Endothelial cell (in vitro differentiated cells): ENCODE measurements around the gene MRFAP1. TPM values are rescaled to one million over a fixed set of nuclear protein-coding genes. Genes with fewer than 3 reads are reported as not detected.

Experiments used
- DNase-seq: peaks from one replicate; pipeline ENCODE4 v3.0.0; 2021; ENCODE audit warnings: low spot score
- H3K27ac Mint-ChIP-seq: one replicate; pipeline ENCODE4 v1.8.0; 2021; ENCODE audit warnings: mixed read lengths, inconsistent platforms; ENCODE audit not compliant: unreplicated experiment
- H3K27me3 Mint-ChIP-seq: one replicate; pipeline ENCODE4 v1.8.0; 2021; ENCODE audit warnings: mild to moderate bottlenecking, moderate library complexity, mixed read lengths, inconsistent platforms; ENCODE audit not compliant: unreplicated experiment
- H3K36me3 Mint-ChIP-seq: one replicate; pipeline ENCODE4 v1.8.0; 2021; ENCODE audit warnings: mild to moderate bottlenecking, low read depth, mixed read lengths, inconsistent platforms; ENCODE audit not compliant: unreplicated experiment
- H3K4me1 Mint-ChIP-seq: one replicate; pipeline ENCODE4 v1.8.0; 2021; ENCODE audit warnings: mild to moderate bottlenecking, mixed read lengths, inconsistent platforms; ENCODE audit not compliant: unreplicated experiment
- H3K4me3 Mint-ChIP-seq: one replicate; pipeline ENCODE4 v1.8.0; 2021; ENCODE audit warnings: mild to moderate bottlenecking, mixed read lengths, inconsistent platforms; ENCODE audit not compliant: unreplicated experiment
- H3K9me3 Mint-ChIP-seq: one replicate; pipeline ENCODE4 v1.8.0; 2021; ENCODE audit warnings: mixed read lengths, inconsistent platforms; ENCODE audit not compliant: unreplicated experiment
- total RNA-seq: library from RNA; stranded (reverse); fragmentation: NEBNext Ultra II Directional; extraction: Animal tissue kit (Norgen Biotek cat#: 25700); gene quantifications from one replicate; pipeline ENCODE4 v1.2.1, GENCODE V29; 2021; ENCODE audit not compliant: unreplicated experiment
- TF ChIP-seq, protein P1 (sequence below): fragments of 200-600 bp; sonication (generic); IDR thresholded peaks from one replicate; pipeline ENCODE4 v1.5.0; 2021; ENCODE audit warnings: antibody characterized with exemption; ENCODE audit not compliant: unreplicated experiment

MRFAP1 gene
- total RNA-seq, 1 donor from 2014 or later: 226 TPM

DNA sequence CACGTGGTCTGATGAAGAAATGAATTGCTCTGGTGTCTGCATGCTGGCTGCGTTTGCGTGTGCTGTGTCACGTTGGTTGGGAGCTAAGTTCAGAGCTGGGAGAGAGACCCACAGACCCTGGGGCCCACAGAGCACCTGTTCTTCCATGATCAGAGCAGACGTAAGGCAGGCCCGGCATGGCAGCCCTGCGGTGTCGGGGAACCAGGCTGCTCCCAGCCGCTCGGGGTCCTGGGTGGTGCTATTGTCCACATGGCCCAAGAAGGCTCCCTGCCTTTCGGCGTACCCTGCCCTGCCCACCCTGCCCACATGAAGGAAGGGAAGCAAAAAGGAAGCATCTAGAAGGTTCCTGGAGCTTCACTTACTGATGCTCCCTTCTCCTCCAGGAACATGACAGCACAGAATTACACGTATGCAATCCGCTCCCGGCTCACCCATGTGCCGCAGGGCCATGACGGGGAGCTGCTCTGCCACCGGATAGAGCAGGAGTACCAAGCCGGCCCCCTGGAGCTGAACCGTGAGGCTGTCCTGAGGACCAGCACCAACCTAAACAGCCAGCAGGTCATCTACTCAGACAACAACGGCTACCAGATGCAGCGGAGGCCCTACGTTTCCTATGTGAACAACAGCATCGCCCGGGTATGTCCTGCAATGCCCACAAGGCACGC is 30.9 kb upstream of the MRFAP1 start:
- Mint-ChIP-seq H3K9me3 (no peaks in the 10 kb centered on the region), H3K36me3 (peaks cover 21% of the 10 kb centered on the region)

DNA sequence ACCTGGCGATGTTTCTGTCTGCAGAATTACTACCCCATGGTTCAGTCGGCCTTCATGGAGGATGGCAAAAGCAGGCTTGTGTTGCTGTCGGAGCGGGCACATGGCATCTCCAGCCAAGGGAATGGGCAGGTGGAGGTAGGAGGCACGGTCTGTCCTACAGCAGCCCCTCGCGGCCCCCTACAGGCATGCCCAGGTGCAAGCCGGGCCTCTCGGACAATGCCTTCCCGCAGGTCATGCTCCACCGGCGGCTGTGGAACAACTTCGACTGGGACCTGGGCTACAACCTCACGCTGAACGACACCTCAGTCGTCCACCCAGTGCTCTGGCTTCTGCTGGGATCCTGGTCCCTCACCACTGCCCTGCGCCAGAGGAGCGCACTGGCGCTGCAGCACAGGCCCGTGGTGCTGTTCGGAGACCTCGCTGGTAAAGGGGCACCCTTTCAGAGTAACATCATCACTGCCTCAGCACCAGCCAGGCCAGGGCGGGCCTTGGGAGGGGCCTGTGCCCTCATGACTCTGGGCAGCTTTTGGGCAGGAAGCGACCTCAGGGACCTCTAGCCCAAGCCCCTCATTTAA is 29.5 kb upstream of the MRFAP1 start:
- TF ChIP-seq, protein P1, sequence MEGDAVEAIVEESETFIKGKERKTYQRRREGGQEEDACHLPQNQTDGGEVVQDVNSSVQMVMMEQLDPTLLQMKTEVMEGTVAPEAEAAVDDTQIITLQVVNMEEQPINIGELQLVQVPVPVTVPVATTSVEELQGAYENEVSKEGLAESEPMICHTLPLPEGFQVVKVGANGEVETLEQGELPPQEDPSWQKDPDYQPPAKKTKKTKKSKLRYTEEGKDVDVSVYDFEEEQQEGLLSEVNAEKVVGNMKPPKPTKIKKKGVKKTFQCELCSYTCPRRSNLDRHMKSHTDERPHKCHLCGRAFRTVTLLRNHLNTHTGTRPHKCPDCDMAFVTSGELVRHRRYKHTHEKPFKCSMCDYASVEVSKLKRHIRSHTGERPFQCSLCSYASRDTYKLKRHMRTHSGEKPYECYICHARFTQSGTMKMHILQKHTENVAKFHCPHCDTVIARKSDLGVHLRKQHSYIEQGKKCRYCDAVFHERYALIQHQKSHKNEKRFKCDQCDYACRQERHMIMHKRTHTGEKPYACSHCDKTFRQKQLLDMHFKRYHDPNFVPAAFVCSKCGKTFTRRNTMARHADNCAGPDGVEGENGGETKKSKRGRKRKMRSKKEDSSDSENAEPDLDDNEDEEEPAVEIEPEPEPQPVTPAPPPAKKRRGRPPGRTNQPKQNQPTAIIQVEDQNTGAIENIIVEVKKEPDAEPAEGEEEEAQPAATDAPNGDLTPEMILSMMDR: no peak
- Mint-ChIP-seq H3K4me3 (no peak overlapping the region), H3K9me3 (no peaks in the 10 kb centered on the region), H3K27ac (no peak overlapping the region), H3K27me3 (peaks cover 4% of the 10 kb centered on the region), H3K36me3 (peaks cover 11% of the 10 kb centered on the region), H3K4me1 (no peaks in the 10 kb centered on the region)
- DNase-seq: no peak

More for the DNA sequence above, 30.9 kb upstream of the MRFAP1 start:
- no peak overlapping the region for H3K4me3 Mint-ChIP-seq
- H3K27ac Mint-ChIP-seq: no peak overlapping the region
- DNase-seq: no peak
- H3K27me3 Mint-ChIP-seq: peaks cover 7% of the 10 kb centered on the region
- no peaks in the 10 kb centered on the region for H3K4me1 Mint-ChIP-seq
- TF ChIP-seq, protein P1: no peak

DNA sequence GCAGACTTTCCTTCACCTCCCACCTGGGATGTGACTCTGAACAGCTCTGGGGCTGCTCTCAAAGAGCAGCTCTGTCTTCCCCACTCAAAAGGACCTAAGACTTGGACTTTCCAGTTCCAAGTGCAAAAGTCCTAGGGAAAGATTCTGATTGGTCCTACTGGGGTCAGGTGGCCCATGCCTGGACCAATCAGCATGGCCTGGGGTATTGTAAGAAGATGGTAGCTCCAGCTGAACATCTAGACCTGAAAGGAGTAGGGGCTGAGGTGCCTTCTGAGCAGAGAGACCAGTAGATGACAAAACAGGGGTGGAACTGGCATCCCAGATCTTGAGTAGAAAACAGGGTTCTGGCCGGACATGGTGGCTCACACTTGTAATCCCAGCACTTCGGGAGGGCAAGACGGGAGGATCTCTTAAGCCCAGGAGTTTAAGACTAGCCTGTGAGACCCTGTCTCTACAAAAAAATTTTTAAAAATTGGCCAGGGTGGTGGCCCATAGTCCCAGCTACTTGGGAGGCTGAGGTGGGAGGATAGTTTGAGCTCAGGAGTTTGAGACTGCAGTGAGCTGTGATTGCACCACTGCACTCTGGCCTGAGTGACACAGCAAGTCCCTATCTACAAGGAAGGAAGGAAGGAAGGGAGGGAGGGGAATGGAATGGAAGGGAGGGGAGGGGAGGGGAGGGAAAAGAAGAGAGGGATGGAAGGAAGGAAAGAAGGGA is 27.4 kb upstream of the MRFAP1 start:
- Mint-ChIP-seq H3K36me3 (peaks cover 11% of the 10 kb centered on the region), H3K9me3 (no peaks in the 10 kb centered on the region), H3K27ac (no peak overlapping the region), H3K27me3 (peaks cover 4% of the 10 kb centered on the region), H3K4me1 (no peaks in the 10 kb centered on the region), H3K4me3 (no peak overlapping the region)
- TF ChIP-seq, protein P1: no peak
- DNase-seq: no peak

DNA sequence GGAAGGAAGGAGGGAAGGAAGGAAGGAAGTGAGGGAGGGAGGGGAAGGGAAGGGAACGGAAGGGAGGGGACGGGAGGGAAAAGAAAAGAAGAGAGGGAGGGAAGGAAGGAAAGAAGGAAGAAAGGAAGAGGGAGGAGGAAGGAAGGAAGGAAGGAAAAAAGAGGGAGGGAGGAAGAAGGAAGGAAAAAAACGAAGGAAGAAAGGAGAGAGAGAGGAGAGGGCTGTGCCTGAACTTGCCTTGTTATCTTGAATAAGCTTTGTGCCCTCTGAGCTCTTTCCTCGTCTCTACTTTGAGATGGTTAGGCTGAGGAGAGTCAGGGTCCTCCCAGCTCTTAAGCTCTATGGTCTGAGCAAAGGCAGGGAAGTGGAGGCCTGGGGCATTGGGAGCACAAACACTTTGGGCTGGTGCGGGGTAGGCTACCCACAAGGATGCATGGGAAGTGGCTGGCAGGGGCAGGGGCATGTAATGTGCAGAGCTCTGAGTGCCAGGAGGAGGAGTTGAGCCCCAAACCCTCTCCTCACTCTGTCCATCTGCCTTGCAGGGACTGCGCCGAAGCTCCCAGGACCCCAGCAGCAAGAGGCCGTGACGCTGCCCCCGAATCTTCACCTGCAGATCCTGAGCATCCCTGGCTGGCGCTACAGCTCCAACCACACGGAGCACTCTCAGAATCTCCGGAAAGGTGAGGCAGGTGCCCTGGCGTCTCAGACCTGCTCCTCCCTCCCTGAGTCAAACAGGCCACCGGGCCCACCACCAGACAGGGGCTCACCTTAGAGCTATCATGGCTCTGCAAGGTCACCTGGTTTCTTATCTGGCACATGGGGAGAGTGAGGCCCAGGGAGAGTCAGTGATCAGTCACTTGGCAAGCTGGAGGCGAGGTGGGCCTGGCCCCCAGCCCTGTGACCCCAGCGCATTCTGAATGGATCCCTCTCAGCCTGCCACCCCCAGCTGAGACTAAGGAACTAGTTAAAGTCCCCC is 26.5 kb upstream of the MRFAP1 start:
- Mint-ChIP-seq H3K4me3 (no peak overlapping the region), H3K27me3 (peaks cover 4% of the 10 kb centered on the region), H3K27ac (no peak overlapping the region), H3K9me3 (no peaks in the 10 kb centered on the region), H3K36me3 (peaks cover 14% of the 10 kb centered on the region), H3K4me1 (no peaks in the 10 kb centered on the region)
- no peak for DNase-seq
- TF ChIP-seq, protein P1: no peak
